Caco-2 (cell line): ENCODE data around the gene EFCAB5. TPM values are rescaled to one million over a fixed set of nuclear protein-coding genes. Genes with fewer than 3 reads are reported as not detected.

Experiments used
- BruUV-seq: library from RNA; stranded (reverse); fragments of 400-500 nt; replicated peaks from 2 replicates; lab custom pipeline; 2021; lab: Mats Ljungman, UMichigan
- CTCF ChIA-PET: fragments of 300-600 bp; sonication (Branson Sonifier 250); formaldehyde crosslinking; loops from one replicate; lab custom pipeline; 2022; ENCODE audit warnings: antibody characterized with exemption; lab: Charles Lee
- POLR2A ChIA-PET: fragments of 300-600 bp; sonication (Branson Sonifier 250); formaldehyde crosslinking; loops from one replicate; lab custom pipeline; 2022; ENCODE audit warnings: antibody characterized with exemption; lab: Charles Lee
- DNase-seq, 2 experiments: peaks; one replicate each; pipeline versions ENCODE4 v3.0.0 to v3.0.0-alpha.2; 2020 to 2022
- H3K27me3 ChIP-seq: replicated peaks from 2 replicates; pipeline ENCODE4 v1.6.0; 2011; ENCODE audit warnings: low read length; ENCODE audit not compliant: control insufficient read depth, insufficient read depth
- H3K36me3 ChIP-seq: 2 replicates; pipeline ENCODE4 v1.5.1; 2011; ENCODE audit warnings: low read length; ENCODE audit not compliant: control insufficient read depth, insufficient read depth
- H3K4me1 ChIP-seq: fragments of 250-450 bp; sonication (Bioruptor Pico); 2 replicates; pipeline ENCODE4 v1.5.1; 2020; ENCODE audit warnings: mild to moderate bottlenecking
- H3K4me3 ChIP-seq: 2 replicates; pipeline ENCODE4 v1.5.1; 2011; ENCODE audit warnings: low read depth, mild to moderate bottlenecking, control low read depth, low read length
- H3K9me3 ChIP-seq: fragments of 250-450 bp; sonication (Bioruptor Pico); 2 replicates; pipeline ENCODE4 v1.5.1; 2020; ENCODE audit warnings: mild to moderate bottlenecking, moderate library complexity
- H3K27ac Mint-ChIP-seq: one replicate; pipeline ENCODE4 v1.8.0; 2022; ENCODE audit warnings: mixed read lengths; ENCODE audit not compliant: unreplicated experiment
- H3K27me3 Mint-ChIP-seq: one replicate; pipeline ENCODE4 v1.8.0; 2022; ENCODE audit warnings: mixed read lengths; ENCODE audit not compliant: insufficient read depth, unreplicated experiment
- H3K36me3 Mint-ChIP-seq: one replicate; pipeline ENCODE4 v1.8.0; 2022; ENCODE audit warnings: mild to moderate bottlenecking, mixed read lengths; ENCODE audit not compliant: insufficient read depth, unreplicated experiment
- H3K4me1 Mint-ChIP-seq: one replicate; pipeline ENCODE4 v1.8.0; 2022; ENCODE audit warnings: low read depth, mixed read lengths; ENCODE audit not compliant: unreplicated experiment
- H3K4me3 Mint-ChIP-seq: one replicate; pipeline ENCODE4 v1.8.0; 2022; ENCODE audit warnings: mild to moderate bottlenecking, moderate library complexity, mixed read lengths; ENCODE audit not compliant: unreplicated experiment
- H3K9me3 Mint-ChIP-seq: one replicate; pipeline ENCODE4 v1.8.0; 2022; ENCODE audit warnings: mixed read lengths; ENCODE audit not compliant: unreplicated experiment
- intact Hi-C: fragments of 100-400 bp; cut with micrococcal nuclease; formaldehyde crosslinking; loops from one replicate; pipeline ENCODE4 v1.10.0; 2022; ENCODE audit not compliant: unreplicated experiment
- total RNA-seq: library from RNA; stranded (reverse); gene quantifications from 2 replicates; pipeline ENCODE4 v1.2.3, GENCODE V29; 2022
- TF ChIP-seq, protein P1 (sequence below), 2 experiments: fragments of 200-600 bp in 1 of 2; IDR thresholded peaks; 1 replicate in 1 of 2; 2 replicates in 1 of 2; pipeline versions ENCODE4 v1.5.1 to v1.8.0; 2011 to 2022; ENCODE audit warnings: antibody characterized with exemption in 1 of 2, control low read depth in 1 of 2, inconsistent platforms in 1 of 2, low read depth in 1 of 2, low read length in 1 of 2, mild to moderate bottlenecking in 1 of 2, moderate library complexity in 1 of 2; ENCODE audit not compliant: insufficient read depth in 1 of 2, severe bottlenecking in 1 of 2, unreplicated experiment in 1 of 2

EFCAB5 gene
- total RNA-seq, 1 experiment from 2014 or later = 0.43 TPM

DNA sequence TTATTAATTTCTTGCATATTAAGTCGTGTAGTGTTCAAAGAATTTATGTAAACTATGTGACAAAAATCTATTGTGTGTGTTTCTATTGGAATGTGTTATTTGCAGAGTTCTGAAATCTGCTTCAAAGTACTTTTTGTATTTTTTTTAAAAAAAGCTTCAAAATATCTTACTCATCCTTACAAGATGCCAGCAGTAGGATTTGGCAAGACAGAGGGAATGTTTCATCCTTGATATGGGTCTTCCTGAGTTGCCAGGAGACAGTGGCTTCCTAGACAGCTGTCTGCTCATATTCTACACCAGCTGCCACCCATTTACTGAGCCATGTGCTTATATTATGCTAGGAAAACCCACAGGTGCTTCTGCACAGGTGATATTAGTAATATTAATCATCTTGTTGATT is 36.4 kb downstream of the EFCAB5 start:
- Histone ChIP-seq H3K36me3 (no peaks in the 10 kb centered on the region), H3K9me3 (no peaks in the 10 kb centered on the region), H3K4me1 (no peaks in the 10 kb centered on the region), H3K4me3 (no peak overlapping the region), H3K27me3 (no peaks in the 10 kb centered on the region)
- BruUV-seq = no TSS peak
- TF ChIP-seq, protein P1, sequence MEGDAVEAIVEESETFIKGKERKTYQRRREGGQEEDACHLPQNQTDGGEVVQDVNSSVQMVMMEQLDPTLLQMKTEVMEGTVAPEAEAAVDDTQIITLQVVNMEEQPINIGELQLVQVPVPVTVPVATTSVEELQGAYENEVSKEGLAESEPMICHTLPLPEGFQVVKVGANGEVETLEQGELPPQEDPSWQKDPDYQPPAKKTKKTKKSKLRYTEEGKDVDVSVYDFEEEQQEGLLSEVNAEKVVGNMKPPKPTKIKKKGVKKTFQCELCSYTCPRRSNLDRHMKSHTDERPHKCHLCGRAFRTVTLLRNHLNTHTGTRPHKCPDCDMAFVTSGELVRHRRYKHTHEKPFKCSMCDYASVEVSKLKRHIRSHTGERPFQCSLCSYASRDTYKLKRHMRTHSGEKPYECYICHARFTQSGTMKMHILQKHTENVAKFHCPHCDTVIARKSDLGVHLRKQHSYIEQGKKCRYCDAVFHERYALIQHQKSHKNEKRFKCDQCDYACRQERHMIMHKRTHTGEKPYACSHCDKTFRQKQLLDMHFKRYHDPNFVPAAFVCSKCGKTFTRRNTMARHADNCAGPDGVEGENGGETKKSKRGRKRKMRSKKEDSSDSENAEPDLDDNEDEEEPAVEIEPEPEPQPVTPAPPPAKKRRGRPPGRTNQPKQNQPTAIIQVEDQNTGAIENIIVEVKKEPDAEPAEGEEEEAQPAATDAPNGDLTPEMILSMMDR (IDR thresholded peaks at IDR 0.05; ENCODE audit: insufficient read depth in 1 of 2, low read depth in 1 of 2, low read length in 1 of 2, severe bottlenecking in 1 of 2, unreplicated experiment in 1 of 2) = no peak
- Mint-ChIP-seq H3K4me1 (no peaks in the 10 kb centered on the region), H3K9me3 (no peaks in the 10 kb centered on the region), H3K27me3 (no peaks in the 10 kb centered on the region), H3K4me3 (no peak overlapping the region), H3K36me3 (no peaks in the 10 kb centered on the region), H3K27ac (no peak overlapping the region)
- intact Hi-C loops = no loop called here
- CTCF ChIA-PET = no interaction called here
- no peak for DNase-seq
- POLR2A ChIA-PET = no interaction called here

DNA sequence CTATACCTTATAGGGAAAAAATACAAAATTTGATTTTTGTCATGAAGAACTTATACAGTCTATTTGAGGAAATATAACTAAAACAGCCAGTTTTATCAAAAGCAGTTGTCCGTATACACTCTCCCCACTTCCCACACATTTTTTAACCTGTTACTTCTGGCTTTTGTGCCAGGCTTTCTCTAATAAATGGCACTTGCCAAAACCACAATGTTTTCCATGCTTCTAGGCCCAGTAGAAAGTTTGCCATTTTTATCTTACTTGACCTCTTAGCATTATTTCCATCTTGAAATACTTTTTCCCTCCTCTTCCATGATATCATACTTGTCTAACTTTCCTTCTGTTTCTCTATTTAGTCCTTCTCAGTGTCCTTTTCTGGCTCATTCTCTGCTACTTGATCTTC is 38.8 kb downstream of the EFCAB5 start:
- CTCF ChIA-PET = no interaction called here
- no TSS peak for BruUV-seq
- Mint-ChIP-seq H3K27ac (no peak overlapping the region), H3K4me3 (no peak overlapping the region), H3K27me3 (no peaks in the 10 kb centered on the region), H3K4me1 (no peaks in the 10 kb centered on the region), H3K36me3 (no peaks in the 10 kb centered on the region), H3K9me3 (peaks cover 13% of the 10 kb centered on the region)
- POLR2A ChIA-PET = no interaction called here
- Histone ChIP-seq H3K4me1 (no peaks in the 10 kb centered on the region), H3K4me3 (no peak overlapping the region), H3K36me3 (no peaks in the 10 kb centered on the region), H3K27me3 (no peaks in the 10 kb centered on the region), H3K9me3 (peaks cover 10% of the 10 kb centered on the region)
- TF ChIP-seq, protein P1 (IDR thresholded peaks at IDR 0.05; ENCODE audit: insufficient read depth in 1 of 2, low read depth in 1 of 2, low read length in 1 of 2, severe bottlenecking in 1 of 2, unreplicated experiment in 1 of 2) = no peak
- no peak for DNase-seq
- intact Hi-C loops = no loop called here

DNA sequence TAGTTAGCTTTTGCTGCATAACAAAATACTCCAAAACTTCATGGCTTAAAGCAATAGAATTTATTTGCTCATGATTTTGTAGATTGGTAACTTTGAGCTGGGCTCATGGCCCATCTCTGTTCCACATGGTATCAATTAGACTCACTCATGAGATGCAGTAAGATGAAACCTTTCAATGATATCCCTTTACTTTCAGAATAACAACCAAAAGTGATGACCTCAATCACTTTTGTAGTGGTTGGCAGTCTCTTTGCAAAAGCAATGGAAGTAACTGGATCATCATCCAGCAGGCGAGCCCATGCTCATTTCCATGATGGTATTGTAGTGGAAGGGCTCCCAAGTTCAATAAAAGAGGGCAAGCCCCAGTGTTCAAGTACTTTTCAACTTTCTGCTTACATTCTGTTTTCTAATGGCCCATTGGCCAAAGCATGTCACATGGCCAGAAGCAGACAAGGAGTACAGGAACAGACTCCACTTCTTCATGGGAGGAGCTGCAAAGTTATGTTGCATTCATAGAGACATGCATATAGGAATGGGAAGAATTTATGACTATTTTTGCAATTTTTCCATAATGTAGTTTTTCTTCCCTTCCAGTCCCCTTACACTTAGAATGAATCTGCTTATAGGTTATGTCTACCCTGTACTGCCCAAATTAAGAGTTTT is 41.7 kb downstream of the EFCAB5 start:
- no peaks in the 10 kb centered on the region for H3K36me3 ChIP-seq
- intact Hi-C loops = no loop called here
- Mint-ChIP-seq H3K4me3 (no peak overlapping the region), H3K9me3 (peaks cover 13% of the 10 kb centered on the region), H3K27me3 (no peaks in the 10 kb centered on the region), H3K4me1 (no peaks in the 10 kb centered on the region), H3K36me3 (no peaks in the 10 kb centered on the region), H3K27ac (no peak overlapping the region)
- peaks cover 19% of the 10 kb centered on the region for H3K9me3 ChIP-seq
- no peaks in the 10 kb centered on the region for H3K27me3 ChIP-seq
- DNase-seq = no peak
- no peaks in the 10 kb centered on the region for H3K4me1 ChIP-seq
- ChIA-PET POLR2A (no interaction called here), CTCF (interaction anchor here (0.6 kb wide), 1 partner anchor 175 kb away, joined by 6 read pairs; no protein-coding TSS in a partner anchor)
- no peak overlapping the region for H3K4me3 ChIP-seq
- no TSS peak for BruUV-seq
- TF ChIP-seq, protein P1 (IDR thresholded peaks at IDR 0.05; ENCODE audit: insufficient read depth in 1 of 2, low read depth in 1 of 2, low read length in 1 of 2, severe bottlenecking in 1 of 2, unreplicated experiment in 1 of 2) = no peak
